ENCODE measurements around the gene PSPH. TPM values are rescaled to one million over a fixed set of nuclear protein-coding genes. Genes with fewer than 3 reads are reported as not detected.
A peak's percentile ranks its signal among the peaks of the same experiment; 100 is the strongest.
"Not testable (repeated sequence)": the region's sequence is repeated elsewhere in the genome, so short reads cannot be mapped to it uniquely, and the experiment has no call there.

Gene PSPH
- total RNA-seq, 1 donor from 2014 or later, result 27.5 TPM

GRCh38 chr7:56062382-56062781 lies 11.1 kb upstream of the PSPH start:
- no peak for ATAC-seq

- ATAC-seq, result no peak
Observed at GRCh38 chr7:56053993-56054392, 2.7 kb upstream of the PSPH start.

GRCh38 chr7:56053379-56053778 lies 2.1 kb upstream of the PSPH start:
- no peak for ATAC-seq

GRCh38 chr7:56051053-56051338 lies 248 bp downstream of the PSPH start:
- ATAC-seq, result no peak

- ATAC-seq, result not testable (repeated sequence)
Observed at GRCh38 chr7:56048763-56049162, 2.5 kb downstream of the PSPH start.

GRCh38 chr7:56048245-56048644 lies 3.0 kb downstream of the PSPH start:
- no peak for ATAC-seq

GRCh38 chr7:56047446-56048116 lies 3.7 kb downstream of the PSPH start:
- ATAC-seq, result not testable (repeated sequence)

- ATAC-seq, result peak; percentile 58
Observed at GRCh38 chr7:56046721-56047445, 4.4 kb downstream of the PSPH start.

GRCh38 chr7:56045758-56046157 lies 5.5 kb downstream of the PSPH start:
- ATAC-seq, result not testable (repeated sequence)

GRCh38 chr7:56040730-56041129 lies 10.5 kb downstream of the PSPH start:
- no peak for ATAC-seq

- ATAC-seq, result peak; percentile 79
Observed at GRCh38 chr7:56033671-56034432, 17.4 kb downstream of the PSPH start.

- not testable (repeated sequence) for ATAC-seq
Observed at GRCh38 chr7:56032578-56032977, 18.7 kb downstream of the PSPH start.

- ATAC-seq, result not testable (repeated sequence)
Observed at GRCh38 chr7:56031556-56031955, 19.7 kb downstream of the PSPH start.

- ATAC-seq, result no peak
Observed at GRCh38 chr7:56030340-56030739, 20.9 kb downstream of the PSPH start.

GRCh38 chr7:56028942-56029630 lies 22.2 kb downstream of the PSPH start:
- ATAC-seq, result peak; percentile 23

GRCh38 chr7:56026538-56026937 lies 24.7 kb downstream of the PSPH start:
- ATAC-seq, result peak; percentile 96

GRCh38 chr7:56023500-56023899 lies 27.7 kb downstream of the PSPH start:
- no peak for ATAC-seq

GRCh38 chr7:56019501-56019900 lies 31.7 kb downstream of the PSPH start:
- ATAC-seq, result no peak

- not testable (repeated sequence) for ATAC-seq
Observed at GRCh38 chr7:56017015-56017414, 34.2 kb downstream of the PSPH start.

- ATAC-seq, result peak; percentile 98
Observed at GRCh38 chr7:56009695-56010094, 41.5 kb downstream of the PSPH start.

- no peak for ATAC-seq
Observed at GRCh38 chr7:56007891-56008290, 43.4 kb downstream of the PSPH start.

GRCh38 chr7:56007167-56007652 lies 44.0 kb downstream of the PSPH start:
- ATAC-seq, result no peak

- no peak for ATAC-seq
Observed at GRCh38 chr7:56003749-56004148, 47.5 kb downstream of the PSPH start.

All from esophagus mucosa (tissue), 1 donor.